RKO (cell line): ENCODE data around the gene PLEKHA4.
A peak's percentile ranks its signal among the peaks of the same experiment; 100 is the strongest.

Source experiments
- DNase-seq: peaks from one replicate; pipeline ENCODE4 v3.0.0-alpha.2; 2016; ENCODE audit warnings: low spot score

The PLEKHA4 gene

GRCh38 chr19:48830088-48830487, 38.3 kb downstream of the PLEKHA4 start:
- DNase-seq, result no peak

GRCh38 chr19:48826606-48827020, 41.8 kb downstream of the PLEKHA4 start:
- DNase-seq, result no peak

DNA sequence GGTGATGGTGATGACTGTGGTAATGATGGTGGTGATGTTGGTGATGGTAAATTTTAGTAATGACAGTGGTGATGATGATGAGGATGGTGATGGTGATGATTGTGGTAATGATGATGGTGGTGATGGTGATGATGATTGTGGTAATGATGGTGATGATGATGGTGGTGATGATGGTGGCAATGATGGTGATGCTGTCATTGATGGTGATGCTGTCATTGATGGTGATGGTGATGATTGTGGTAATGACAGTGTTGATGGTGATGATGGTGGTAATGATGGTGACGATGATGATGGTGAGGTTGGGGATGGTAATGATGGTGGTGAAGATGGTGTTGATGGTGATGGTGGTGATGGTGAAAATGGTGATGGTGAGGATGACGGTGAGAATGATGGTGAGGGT, 45.9 kb downstream of the PLEKHA4 start:
- DNase-seq, result no peak

- no peak for DNase-seq
Measured at GRCh38 chr19:48821633-48822032, 46.8 kb downstream of the PLEKHA4 start.

DNA sequence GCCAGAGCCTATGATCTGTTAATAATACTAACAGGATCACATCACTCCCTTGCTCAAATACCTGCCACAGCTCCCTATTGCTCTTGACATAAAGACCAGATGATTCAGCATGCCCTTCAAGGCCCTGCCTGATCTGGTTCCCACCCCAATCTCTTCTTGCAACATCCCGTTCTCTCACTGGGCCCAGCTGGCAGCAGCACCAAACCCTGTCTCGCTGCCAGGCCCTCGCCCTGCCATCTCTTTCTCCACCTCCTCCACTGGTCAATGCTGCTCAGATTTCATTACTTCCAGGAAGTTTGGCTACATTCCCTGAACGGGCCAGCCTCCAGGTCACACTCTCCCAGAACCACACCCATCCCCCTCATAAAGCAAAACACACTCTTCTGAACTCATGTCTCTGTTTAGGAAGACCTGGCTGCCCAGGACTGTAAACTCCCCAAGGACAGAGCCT, 49.0 kb downstream of the PLEKHA4 start:
- DNase-seq, result no peak

DNA sequence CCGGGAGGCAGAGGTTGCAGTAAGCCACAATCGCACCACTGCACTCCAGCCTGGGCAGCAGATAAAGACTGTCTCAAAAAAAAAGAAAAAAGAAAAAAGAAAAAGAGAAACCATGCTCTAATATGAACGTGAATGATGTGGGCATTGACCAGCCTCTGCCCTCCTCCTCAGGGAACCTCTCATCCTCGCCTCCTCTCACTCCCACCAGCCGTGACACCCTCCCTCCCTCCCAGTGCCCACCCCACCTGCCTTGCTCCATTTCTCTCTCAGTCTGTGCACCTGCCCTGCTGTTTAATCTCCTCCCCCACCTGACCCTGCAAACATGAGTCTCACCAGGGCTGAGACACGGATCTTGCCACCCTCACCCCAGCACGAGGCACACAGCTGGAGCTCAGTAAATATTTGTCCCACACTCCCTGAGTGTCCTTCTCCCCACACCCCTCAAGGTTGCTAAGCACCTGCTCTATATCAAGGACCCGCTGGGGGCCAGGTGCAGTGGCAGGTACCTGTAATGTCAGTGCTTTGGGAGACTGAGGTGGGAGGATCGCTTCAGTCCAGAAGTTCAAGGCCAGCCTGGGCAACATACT, 50.1 kb downstream of the PLEKHA4 start:
- DNase-seq, result no peak

GRCh38 chr19:48817585-48818124, 50.8 kb downstream of the PLEKHA4 start:
- no peak for DNase-seq

GRCh38 chr19:48815870-48816501, 52.4 kb downstream of the PLEKHA4 start:
- peak; percentile 39 for DNase-seq

- DNase-seq, result no peak
Measured at GRCh38 chr19:48814895-48815294, 53.5 kb downstream of the PLEKHA4 start.

DNA sequence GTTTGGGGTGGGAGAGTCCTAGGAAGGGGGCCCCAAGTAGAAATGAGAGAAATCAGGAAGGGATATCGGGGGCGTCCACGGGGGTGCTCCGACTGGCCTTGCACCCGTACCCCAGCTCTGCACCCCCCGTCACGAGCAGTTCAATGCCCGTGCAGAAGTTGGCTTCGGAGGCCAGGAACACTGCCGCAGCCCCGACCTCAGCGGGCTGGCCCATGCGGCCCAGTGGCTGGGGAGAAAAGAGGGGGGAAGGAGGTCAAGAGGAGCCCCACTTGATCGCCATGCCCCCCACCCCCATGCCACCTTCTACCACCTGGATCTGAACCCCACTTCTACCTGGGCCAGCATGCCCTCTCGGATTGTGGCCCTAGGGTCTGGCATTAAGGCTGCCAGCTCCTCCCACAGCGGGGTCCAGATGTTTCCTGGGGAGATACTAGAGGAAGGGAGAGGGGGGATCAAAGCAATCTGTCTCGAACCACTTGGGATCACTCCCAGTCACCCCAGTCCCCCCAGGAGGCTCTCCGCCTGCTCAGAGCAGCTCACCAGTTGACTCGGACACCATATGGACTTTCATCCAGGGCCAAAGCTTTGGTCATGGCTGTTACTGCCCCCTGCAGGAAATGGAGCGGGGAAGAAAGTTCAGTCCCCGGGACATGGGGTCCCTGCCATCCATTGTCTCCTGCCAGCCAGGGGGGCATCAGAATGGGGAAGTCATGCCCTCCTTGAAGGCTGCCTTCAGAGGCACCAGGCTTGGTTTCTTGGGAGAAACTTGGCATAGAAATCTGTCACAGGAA, 55.1 kb downstream of the PLEKHA4 start:
- no peak for DNase-seq

- DNase-seq, result no peak
Measured at GRCh38 chr19:48812094-48812929, 56.1 kb downstream of the PLEKHA4 start.

DNA sequence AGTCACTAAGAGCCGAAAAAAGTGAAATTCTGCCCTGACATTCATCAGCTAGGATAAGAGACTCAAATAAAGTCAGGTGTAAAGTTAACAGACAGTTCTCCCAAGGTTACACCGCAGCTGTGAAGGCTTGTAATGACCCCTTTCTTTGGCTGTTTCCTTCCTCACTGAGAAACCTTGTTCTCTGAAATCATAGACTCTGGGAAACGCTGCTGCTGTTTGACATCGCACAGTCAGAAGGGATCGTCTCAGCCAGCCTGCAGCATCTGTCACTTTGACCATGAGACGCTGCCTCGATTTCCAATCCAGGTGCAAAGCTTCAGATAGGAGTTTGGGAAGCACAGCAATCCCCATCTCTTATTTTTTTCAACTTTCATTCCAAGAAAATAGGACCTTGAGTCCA, 58.3 kb downstream of the PLEKHA4 start:
- no peak for DNase-seq

GRCh38 chr19:48807590-48808308, 60.7 kb downstream of the PLEKHA4 start:
- peak; percentile 48 for DNase-seq

GRCh38 chr19:48806818-48807589, 61.4 kb downstream of the PLEKHA4 start:
- DNase-seq, result peak; percentile 66

DNA sequence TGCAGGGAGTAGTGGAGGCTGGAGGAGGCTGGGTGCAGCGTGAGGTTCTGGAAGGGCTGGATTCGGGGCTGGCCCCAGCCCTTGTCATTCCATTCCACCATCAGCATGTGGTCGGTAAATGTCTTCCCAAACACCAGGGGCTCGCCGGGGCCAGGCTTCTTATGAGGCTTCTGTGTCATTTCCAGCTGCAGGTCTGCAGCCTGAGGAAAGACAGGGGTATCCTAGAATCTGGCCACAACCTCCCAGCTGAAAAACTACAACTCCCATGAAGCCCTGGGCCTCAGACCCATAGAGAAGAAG, 61.9 kb downstream of the PLEKHA4 start:
- DNase-seq, result no peak

- no peak for DNase-seq
Measured at GRCh38 chr19:48805452-48805851, 63.0 kb downstream of the PLEKHA4 start.

DNA sequence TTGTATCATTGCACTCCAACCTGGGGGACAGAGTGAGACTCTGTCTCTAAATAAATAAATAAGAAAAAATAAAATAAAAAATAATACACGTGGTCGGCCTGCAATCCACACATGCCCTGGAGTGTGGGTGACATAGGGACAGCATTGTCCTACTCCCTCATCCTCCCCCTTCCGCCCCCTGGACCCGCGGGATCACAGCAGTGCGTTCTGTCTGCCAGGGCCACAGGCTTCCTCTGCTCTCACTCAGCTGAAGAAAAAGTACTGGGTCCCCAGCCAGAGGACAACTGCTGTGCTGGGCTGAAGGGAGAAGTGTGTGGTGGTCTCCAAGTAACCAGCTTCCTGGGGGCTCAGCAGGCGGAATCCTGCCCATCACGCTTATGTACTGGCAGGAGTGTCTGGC, 63.9 kb downstream of the PLEKHA4 start:
- DNase-seq, result no peak

DNA sequence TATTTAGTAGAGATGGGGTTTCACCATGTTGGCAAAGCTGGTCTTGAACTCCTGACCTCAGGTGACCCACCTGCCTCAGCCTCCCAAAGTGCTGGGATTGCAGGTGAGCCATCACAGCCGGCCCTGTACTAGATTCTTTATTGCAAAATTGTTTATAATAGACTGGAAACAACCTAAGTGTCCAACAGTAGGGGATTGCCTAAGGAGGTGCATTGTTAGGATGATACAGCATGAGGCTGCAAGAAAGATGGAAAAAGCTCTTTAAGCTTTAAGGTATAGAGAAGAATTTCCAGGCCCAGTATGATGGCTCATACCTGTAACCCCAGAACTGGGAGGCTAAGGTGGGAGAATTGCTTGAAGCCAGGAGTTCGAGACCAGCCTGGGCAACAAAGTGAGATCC, 65.8 kb downstream of the PLEKHA4 start:
- no peak for DNase-seq

DNA sequence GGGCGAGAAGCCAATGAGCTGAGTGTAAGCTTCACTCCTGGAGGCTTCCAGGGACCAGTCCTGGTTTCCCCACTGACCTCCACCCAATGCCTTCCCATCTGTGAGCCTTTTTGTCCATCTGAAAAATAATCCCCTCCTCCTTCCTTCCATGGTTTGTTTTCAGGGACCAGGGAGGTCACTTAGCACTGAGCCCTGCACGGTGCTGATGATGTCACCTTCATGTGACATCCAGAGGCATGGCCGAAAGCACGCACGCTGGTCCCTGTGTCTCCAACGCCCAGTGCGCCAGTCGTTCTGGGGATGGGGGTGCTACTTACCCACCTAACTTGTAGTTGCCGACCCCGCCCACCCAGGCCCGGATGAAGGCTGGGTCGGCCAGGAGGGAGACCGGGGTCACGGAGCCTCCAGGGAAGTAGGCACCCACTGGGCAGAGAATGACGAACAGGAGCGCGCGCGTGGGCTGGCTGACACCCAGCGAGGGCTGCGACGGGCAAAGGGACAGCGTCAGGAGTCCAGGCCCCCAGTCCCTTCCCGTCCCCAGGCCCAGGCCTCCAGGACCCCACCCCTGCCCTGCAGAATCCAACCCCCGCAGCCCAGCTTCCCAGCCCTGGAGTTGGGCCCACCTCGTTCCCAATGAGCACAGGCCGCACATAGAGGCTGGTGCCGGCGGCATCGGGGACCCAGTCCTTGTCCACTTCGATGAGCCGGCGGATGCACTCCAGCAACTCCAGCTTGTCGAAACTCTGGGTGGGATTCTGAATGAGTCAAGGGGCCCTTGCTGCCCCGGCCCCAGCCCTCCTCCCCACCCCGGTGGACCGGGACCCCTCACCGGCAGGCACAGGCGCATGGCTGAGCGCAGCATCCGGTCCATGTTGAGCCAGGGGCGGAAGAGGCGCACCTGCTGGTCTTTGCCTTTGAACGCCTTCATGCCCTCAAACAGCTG, 68.8 kb downstream of the PLEKHA4 start:
- DNase-seq, result no peak

- no peak for DNase-seq
Measured at GRCh38 chr19:48798937-48799336, 69.5 kb downstream of the PLEKHA4 start.
